ENCODE results near the gene TMEM31.

GRCh38 chrX:103741879-103742278, 31.2 kb downstream of the TMEM31 start:
- TF ChIP-seq CEBPB (tag; IDR thresholded peaks at IDR 0.05) (no peak), NBN (IDR thresholded peaks at IDR 0.05; ENCODE audit: low read depth) (no peak)

Data from K562 (cell line).